GM19438 (cell line): Measurements from ENCODE around the gene FGF10.

Source experiments
- ATAC-seq: cut with Tn5 transposase; IDR thresholded peaks from one replicate; pipeline ENCODE4 v1.9.1; 2021; ENCODE audit warnings: low read depth; ENCODE audit not compliant: unreplicated experiment

The FGF10 gene

DNA sequence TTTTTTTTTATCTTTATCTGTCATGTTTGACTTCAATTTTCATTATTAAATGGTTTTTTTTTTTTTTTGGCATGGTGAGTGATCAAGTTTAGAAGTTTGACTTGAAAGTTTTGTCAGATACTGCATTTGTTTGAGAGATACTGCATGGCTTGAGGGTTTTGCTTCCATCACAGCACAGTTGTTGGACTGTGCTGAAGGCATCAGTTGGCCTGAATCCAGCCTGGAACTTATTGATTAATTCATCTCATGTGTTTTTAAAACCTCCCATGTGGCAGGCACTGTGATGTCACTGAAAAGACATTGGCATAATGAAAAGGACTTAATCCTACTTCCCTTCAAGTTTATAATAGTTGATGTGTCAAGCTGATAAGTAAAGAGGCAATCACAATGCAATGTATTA is 128.4 kb downstream of the FGF10 start:
- ATAC-seq = no peak

- ATAC-seq = no peak
Measured at GRCh38 chr5:44257653-44258365, 131.4 kb downstream of the FGF10 start.

GRCh38 chr5:44257221-44257620 is 132.0 kb downstream of the FGF10 start:
- ATAC-seq = no peak
